ENCODE measurements around the gene UBALD2.

GRCh38 chr17:76307966-76308338, 42.8 kb downstream of the UBALD2 start, which contains the start of gene QRICH2:
- TF ChIP-seq, protein P1, sequence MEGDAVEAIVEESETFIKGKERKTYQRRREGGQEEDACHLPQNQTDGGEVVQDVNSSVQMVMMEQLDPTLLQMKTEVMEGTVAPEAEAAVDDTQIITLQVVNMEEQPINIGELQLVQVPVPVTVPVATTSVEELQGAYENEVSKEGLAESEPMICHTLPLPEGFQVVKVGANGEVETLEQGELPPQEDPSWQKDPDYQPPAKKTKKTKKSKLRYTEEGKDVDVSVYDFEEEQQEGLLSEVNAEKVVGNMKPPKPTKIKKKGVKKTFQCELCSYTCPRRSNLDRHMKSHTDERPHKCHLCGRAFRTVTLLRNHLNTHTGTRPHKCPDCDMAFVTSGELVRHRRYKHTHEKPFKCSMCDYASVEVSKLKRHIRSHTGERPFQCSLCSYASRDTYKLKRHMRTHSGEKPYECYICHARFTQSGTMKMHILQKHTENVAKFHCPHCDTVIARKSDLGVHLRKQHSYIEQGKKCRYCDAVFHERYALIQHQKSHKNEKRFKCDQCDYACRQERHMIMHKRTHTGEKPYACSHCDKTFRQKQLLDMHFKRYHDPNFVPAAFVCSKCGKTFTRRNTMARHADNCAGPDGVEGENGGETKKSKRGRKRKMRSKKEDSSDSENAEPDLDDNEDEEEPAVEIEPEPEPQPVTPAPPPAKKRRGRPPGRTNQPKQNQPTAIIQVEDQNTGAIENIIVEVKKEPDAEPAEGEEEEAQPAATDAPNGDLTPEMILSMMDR (IDR thresholded peaks at IDR 0.05) = no peak
- no peak for TF ChIP-seq POLR2A (IDR thresholded peaks at IDR 0.05)
